H1 (cell line): ENCODE measurements around the gene RPTOR. TPM values are rescaled to one million over a fixed set of nuclear protein-coding genes. Genes with fewer than 3 reads are reported as not detected.

ENCODE experiments used
- CTCF ChIA-PET: fragments of 300-600 bp; sonication (Branson Sonifier 250); formaldehyde crosslinking; loops from one replicate; lab custom pipeline; 2021; ENCODE audit not compliant: partially characterized antibody; lab: Charles Lee
- POLR2A ChIA-PET: fragments of 300-600 bp; sonication (Branson Sonifier 250); formaldehyde crosslinking; loops from one replicate; lab custom pipeline; 2021; ENCODE audit warnings: inconsistent platforms; ENCODE audit not compliant: partially characterized antibody; lab: Charles Lee
- DNase-seq, 2 experiments: peaks; one replicate each; pipeline versions ENCODE4 v3.0.0 to v3.0.0-alpha.2; 2010 to 2022; ENCODE audit warnings: low spot score in 2 of 2, low read depth in 1 of 2, mixed read lengths in 1 of 2
- FAIRE-seq: peaks from 2 replicates; lab custom pipeline; 2011; peaks lifted over from hg19 to GRCh38; lab: Jason Lieb, UNC
- H2AFZ ChIP-seq: 2 replicates; pipeline ENCODE4 v1.8.1; 2012; ENCODE audit warnings: low read length, inconsistent platforms
- H2AK5ac ChIP-seq: 2 replicates; pipeline ENCODE4 v1.6.1; 2013; ENCODE audit warnings: low read depth, low read length
- H2BK120ac ChIP-seq: replicated peaks from 2 replicates; pipeline ENCODE3; 2013; ENCODE audit warnings: low read depth, low read length, inconsistent platforms
- H2BK12ac ChIP-seq: 2 replicates; pipeline ENCODE4 v1.6.1; 2013; ENCODE audit warnings: low read depth, low read length
- H2BK15ac ChIP-seq: 2 replicates; pipeline ENCODE4 v1.6.1; 2013; ENCODE audit warnings: low read length
- H2BK20ac ChIP-seq: 2 replicates; pipeline ENCODE4 v1.6.1; 2013; ENCODE audit warnings: low read length
- H2BK5ac ChIP-seq: 2 replicates; pipeline ENCODE4 v1.6.1; 2013; ENCODE audit warnings: low read depth, low read length
- H3K14ac ChIP-seq: 2 replicates; pipeline ENCODE4 v1.6.1; 2013; ENCODE audit warnings: inconsistent platforms; ENCODE audit not compliant: insufficient read length
- H3K18ac ChIP-seq: 2 replicates; pipeline ENCODE4 v1.6.1; 2013; ENCODE audit warnings: low read length; ENCODE audit errors: extremely low read depth
- H3K23ac ChIP-seq: 2 replicates; pipeline ENCODE4 v1.6.1; 2013; ENCODE audit warnings: inconsistent platforms; ENCODE audit not compliant: insufficient read length
- H3K23me2 ChIP-seq: 2 replicates; pipeline ENCODE4 v1.6.1; 2013; ENCODE audit warnings: low read depth, low read length
- H3K27ac ChIP-seq: 2 replicates; pipeline ENCODE4 v1.6.1; 2011; ENCODE audit warnings: low read depth, low read length, inconsistent platforms
- H3K27me3 ChIP-seq, 4 experiments: replicated peaks in 1 of 4; 1 replicate in 1 of 4; 2 replicates in 3 of 4; pipeline versions ENCODE4 v1.6.1 to v1.8.1; 2011 to 2013; ENCODE audit warnings: low read length in 3 of 4, mild to moderate bottlenecking in 3 of 4, inconsistent platforms in 2 of 4, mixed read lengths in 2 of 4, moderate library complexity in 1 of 4; ENCODE audit not compliant: control insufficient read depth in 3 of 4, insufficient read depth in 3 of 4; ENCODE audit errors: extremely low read depth in 1 of 4
- H3K36me3 ChIP-seq, 4 experiments: 2 replicates each; pipeline versions ENCODE4 v1.6.1 to v1.8.1; 2011 to 2013; ENCODE audit warnings: mild to moderate bottlenecking in 4 of 4, low read length in 3 of 4, moderate library complexity in 2 of 4, control low read depth in 1 of 4, inconsistent platforms in 1 of 4; ENCODE audit not compliant: insufficient read depth in 4 of 4, control insufficient read depth in 2 of 4
- H3K4ac ChIP-seq: replicated peaks from 2 replicates; pipeline ENCODE3; 2013; ENCODE audit warnings: low read length, low read depth, mixed read lengths, inconsistent platforms; ENCODE audit not compliant: insufficient read length
- H3K4me1 ChIP-seq, 4 experiments: replicated peaks in 1 of 4; 1 replicate in 1 of 4; 2 replicates in 3 of 4; pipeline versions ENCODE4 v1.6.1 to v1.8.1; 2011 to 2013; ENCODE audit warnings: low read length in 3 of 4, inconsistent platforms in 2 of 4, mixed read lengths in 1 of 4; ENCODE audit not compliant: insufficient read depth in 4 of 4, control insufficient read depth in 3 of 4
- H3K4me2 ChIP-seq, 2 experiments: 2 replicates each; pipeline versions ENCODE4 v1.6.1 to v1.8.1; 2011 to 2013; ENCODE audit warnings: low read depth in 2 of 2, low read length in 2 of 2, control low read depth in 1 of 2, inconsistent platforms in 1 of 2, mild to moderate bottlenecking in 1 of 2; ENCODE audit not compliant: insufficient read depth in 1 of 2
- H3K4me3 ChIP-seq, 4 experiments: fragments of 200-600, 300-600 bp in 1 of 4; sonication (generic), shearing (Covaris generic), sonication (Bioruptor Twin) in 1 of 4; 2 replicates each; pipeline versions ENCODE4 v1.5.1 to v1.8.1; 2011 to 2016; ENCODE audit warnings: low read length in 4 of 4, low read depth in 3 of 4, control low read depth in 2 of 4, inconsistent platforms in 2 of 4, mild to moderate bottlenecking in 2 of 4, mixed read lengths in 1 of 4, moderate library complexity in 1 of 4; ENCODE audit not compliant: insufficient read depth in 2 of 4; ENCODE audit errors: extremely low read depth in 1 of 4
- H3K56ac ChIP-seq: replicated peaks from 2 replicates; pipeline ENCODE3; 2013; ENCODE audit warnings: low read depth, mild to moderate bottlenecking, mixed read lengths, low read length, inconsistent platforms; ENCODE audit not compliant: insufficient read length
- H3K79me1 ChIP-seq: 2 replicates; pipeline ENCODE4 v1.6.1; 2013; ENCODE audit warnings: low read depth, low read length, control low read depth
- H3K79me2 ChIP-seq, 2 experiments: 2 replicates each; pipeline versions ENCODE4 v1.6.1 to v1.8.1; 2012 to 2013; ENCODE audit warnings: low read length in 2 of 2, mild to moderate bottlenecking in 2 of 2, inconsistent platforms in 1 of 2; ENCODE audit not compliant: insufficient read depth in 2 of 2, control insufficient read depth in 1 of 2
- H3K9ac ChIP-seq, 4 experiments: replicated peaks in 1 of 4; 1 replicate in 1 of 4; 2 replicates in 3 of 4; pipeline versions ENCODE4 v1.6.1 to v1.8.1; 2011 to 2013; ENCODE audit warnings: low read depth in 3 of 4, low read length in 3 of 4, control low read depth in 2 of 4, mild to moderate bottlenecking in 2 of 4, moderate library complexity in 2 of 4, inconsistent platforms in 1 of 4; ENCODE audit errors: extremely low read depth in 1 of 4
- H3K9me3 ChIP-seq, 2 experiments: 2 replicates each; pipeline versions ENCODE4 v1.6.1 to v1.8.1; 2012 to 2013; ENCODE audit warnings: mild to moderate bottlenecking in 2 of 2, moderate library complexity in 2 of 2, control low read depth in 1 of 2, inconsistent platforms in 1 of 2, low read depth in 1 of 2, low read length in 1 of 2, mixed read lengths in 1 of 2; ENCODE audit not compliant: insufficient read depth in 2 of 2
- H4K20me1 ChIP-seq, 2 experiments: replicated peaks in 1 of 2; 2 replicates each; pipeline versions ENCODE3 to v1.8.1; 2011 to 2013; ENCODE audit warnings: inconsistent platforms in 2 of 2, low read length in 2 of 2, mild to moderate bottlenecking in 1 of 2; ENCODE audit not compliant: insufficient read depth in 2 of 2, control insufficient read depth in 1 of 2
- H4K5ac ChIP-seq: 2 replicates; pipeline ENCODE4 v1.6.1; 2013; ENCODE audit warnings: low read length, low read depth, mixed read lengths, inconsistent platforms; ENCODE audit not compliant: insufficient read length
- H4K8ac ChIP-seq: 2 replicates; pipeline ENCODE4 v1.8.0; 2013; ENCODE audit warnings: mild to moderate bottlenecking, moderate library complexity, low read length, inconsistent platforms; ENCODE audit not compliant: insufficient read depth; ENCODE audit errors: extremely low read depth
- H4K91ac ChIP-seq: replicated peaks from 2 replicates; pipeline ENCODE3; 2013; ENCODE audit warnings: low read length, mixed read lengths, inconsistent platforms; ENCODE audit not compliant: insufficient read length
- ASH2L ChIP-seq: fragments of 200-600, 300-600 bp; sonication (generic); IDR thresholded peaks from one replicate; pipeline ENCODE4 v1.7.1; 2017; ENCODE audit warnings: low read length
- JUN ChIP-seq: IDR thresholded peaks from 2 replicates; pipeline ENCODE4 v1.6.1; 2011; ENCODE audit warnings: low read depth, mild to moderate bottlenecking, improper control_type of control experiment, low read length
- KDM1A ChIP-seq: fragments of 200-600, 300-600 bp; sonication (generic); IDR thresholded peaks from 2 replicates; pipeline ENCODE4 v1.7.1; 2016; ENCODE audit warnings: mild to moderate bottlenecking, low read length, borderline replicate concordance
- KDM4A ChIP-seq: IDR thresholded peaks from one replicate; pipeline ENCODE4 v1.7.1; 2012; ENCODE audit warnings: low read depth, mild to moderate bottlenecking, moderate library complexity, low read length, inconsistent platforms; ENCODE audit not compliant: severe bottlenecking
- MAFK ChIP-seq: IDR thresholded peaks from 2 replicates; pipeline ENCODE4 v1.6.1; 2012; ENCODE audit warnings: low read depth, mild to moderate bottlenecking, improper control_type of control experiment, low read length
- NANOG ChIP-seq: IDR thresholded peaks from 2 replicates; pipeline ENCODE4 v1.6.1; 2011; ENCODE audit warnings: low read length, low read depth, mild to moderate bottlenecking, inconsistent platforms; ENCODE audit not compliant: insufficient read depth, poor library complexity, severe bottlenecking
- RBBP5 ChIP-seq: IDR thresholded peaks from 2 replicates; pipeline ENCODE4 v1.7.1; 2012; ENCODE audit warnings: low read depth, mild to moderate bottlenecking, inconsistent platforms, low read length, moderate library complexity, borderline replicate concordance
- RFX5 ChIP-seq: IDR thresholded peaks from 2 replicates; pipeline ENCODE4 v1.6.1; 2011; ENCODE audit warnings: low read depth, low read length, improper control_type of control experiment, borderline replicate concordance
- RXRA ChIP-seq: IDR thresholded peaks from 2 replicates; pipeline ENCODE4 v1.6.1; 2011; ENCODE audit warnings: low read depth, mild to moderate bottlenecking, low read length, moderate library complexity; ENCODE audit not compliant: insufficient read depth
- SIN3A ChIP-seq, 2 experiments: IDR thresholded peaks in 1 of 2; conservative IDR thresholded peaks in 1 of 2; 2 replicates each; pipeline ENCODE4 v1.6.1; 2011 to 2012; ENCODE audit warnings: low read length in 2 of 2, improper control_type of control experiment in 1 of 2, low read depth in 1 of 2, mild to moderate bottlenecking in 1 of 2
- SRF ChIP-seq: IDR thresholded peaks from 2 replicates; pipeline ENCODE4 v1.6.1; 2011; ENCODE audit warnings: mild to moderate bottlenecking, low read depth, low read length, moderate library complexity
- TAF7 ChIP-seq: optimal IDR thresholded peaks from 2 replicates; pipeline ENCODE3; 2011; ENCODE audit warnings: low read depth, mild to moderate bottlenecking, inconsistent platforms, low read length, moderate library complexity, borderline replicate concordance
- TEAD4 ChIP-seq: IDR thresholded peaks from 2 replicates; pipeline ENCODE4 v1.6.1; 2012; ENCODE audit warnings: low read depth, low read length, inconsistent platforms, mixed read lengths
- YY1 ChIP-seq: IDR thresholded peaks from 2 replicates; pipeline ENCODE4 v1.6.1; 2011; ENCODE audit warnings: low read depth, mild to moderate bottlenecking, low read length
- WGBS, 2 experiments: shearing (Covaris generic) in 1 of 2; methylation state at CpG; one replicate each; pipeline versions ENCODE4 v1.1.6 to v1.1.7; 2013 to 2015; ENCODE audit warnings: low lambda C conversion rate in 2 of 2, mixed read lengths in 2 of 2, inconsistent platforms in 1 of 2, low coverage in 1 of 2, missing lambda C conversion rate in 1 of 2; ENCODE audit not compliant: insufficient replicate concordance in 2 of 2, insufficient coverage in 1 of 2, insufficient read length in 1 of 2; ENCODE audit errors: extremely low coverage in 1 of 2, missing lambda C conversion rate in 1 of 2; 5-methylcytosine and 5-hydroxymethylcytosine counted together
- polyA plus RNA-seq, 7 experiments: library from polyadenylated mRNA; depleted of rRNA in 3 of 7; stranded (reverse) in 5 of 7; unstranded in 2 of 7; fragments of >200 nt in 5 of 7; fragments of 200-250 nt in 2 of 7; gene quantifications; 1 replicate in 5 of 7; 2 replicates in 1 of 7; 4 replicates in 1 of 7; pipeline versions ENCODE4 v1.2.1 to v1.2.3, GENCODE V29; 2011 to 2013; ENCODE audit warnings: missing spikeins in 2 of 7, mixed read lengths in 2 of 7
- total RNA-seq: library from RNA; stranded (reverse); fragmentation: NEBNext Ultra II Directional; extraction: Animal tissue kit (Norgen Biotek cat#: 25700); gene quantifications from 2 replicates; pipeline ENCODE4 v1.2.1, GENCODE V29; 2021

The RPTOR gene
- total and polyA plus RNA-seq, 2 of the 8 experiments (the other 6 are each of a cell fraction or from before 2014, with no cell fraction given), result 6.9 to 28.7 TPM

GRCh38 chr17:80817321-80817845 lies 272.7 kb downstream of the RPTOR start:
- Histone ChIP-seq H4K91ac (no peak overlapping the region), H2BK20ac (no peak overlapping the region), H4K20me1 (no peaks in the 10 kb centered on the region), H3K79me2 (no peaks in the 10 kb centered on the region), H4K5ac (no peak overlapping the region), H3K27me3 (no peaks in the 10 kb centered on the region), H3K9ac (no peak overlapping the region), H4K8ac (no peak overlapping the region), H2BK15ac (no peak overlapping the region), H3K4me1 (peaks cover 0 to 3% (median 2%) of the 10 kb centered on the region in 4 experiments; a peak in 3 of 7 replicates), H3K9me3 (no peaks in the 10 kb centered on the region), H3K27ac (no peak overlapping the region), H3K23ac (no peak overlapping the region), H3K56ac (no peak overlapping the region), H3K79me1 (no peaks in the 10 kb centered on the region; the same call in 1 of the 2 replicates), H2BK5ac (no peak overlapping the region), H3K23me2 (no peaks in the 10 kb centered on the region), H3K14ac (no peak overlapping the region), H2AK5ac (no peak overlapping the region), H2AFZ (no peak overlapping the region), H2BK12ac (no peak overlapping the region), H3K4me3 (no peak overlapping the region), H3K18ac (no peak overlapping the region), H3K4ac (no peak overlapping the region), H3K4me2 (no peak overlapping the region), H3K36me3 (no peaks in the 10 kb centered on the region), H2BK120ac (no peak overlapping the region)
- 94% methylated on average over 10 of the region's 11 CpGs; no CpG with 5 or more reads in 1 of the 2 experiments for WGBS, 2 experiments
- FAIRE-seq, result no peak
- DNase-seq, result no peak
- POLR2A ChIA-PET, result interaction anchor here (0.6 to 2.1 kb wide), 2 partner anchors 10 to 1900 kb away, joined by 4 to 9 read pairs; no protein-coding TSS in a partner anchor
- CTCF ChIA-PET, result interaction anchor here (1.4 kb wide), 1 partner anchor 98 kb away, joined by 4 read pairs; no protein-coding TSS in a partner anchor
- TF ChIP-seq YY1 (no peak), TEAD4 (no peak), ASH2L (no peak), SIN3A (conservative IDR thresholded peaks at IDR 0.05 in 1 of 2, IDR thresholded peaks at IDR 0.05 in 1 of 2; ENCODE audit: low read depth in 1 of 2, low read length in 2 of 2) (no peak), KDM1A (no peak), NANOG (no peak), RFX5 (no peak), KDM4A (no peak), JUN (no peak), TAF7 (no peak), RBBP5 (no peak), SRF (no peak), RXRA (no peak), MAFK (no peak)
